Measurements from ENCODE around the gene AXIN2. TPM values are rescaled to one million over a fixed set of nuclear protein-coding genes. Genes with fewer than 3 reads are reported as not detected.

AXIN2 gene
- total RNA-seq, 4 donors from 2014 or later, result 17.6 to 87.6 (median 23.8) TPM

- Histone ChIP-seq H3K9me3 (no peaks in the 10 kb centered on the region), H3K27me3 (no peaks in the 10 kb centered on the region), H3K4me3 (no peak overlapping the region), H3K4me1 (peaks cover 0 to 6% (median 1%) of the 10 kb centered on the region in 4 donors), H3K36me3 (no peaks in the 10 kb centered on the region), H3K27ac (no peak overlapping the region)
- intact Hi-C loops (cut with DNase I; ENCODE audit: low total_unique reads) (loop anchor here (2.0 kb wide), 1 partner anchor 200 kb away; no protein-coding TSS in a partner anchor), in situ Hi-C loops (cut with MboI; ENCODE audit: low pct_ligation_motif_present in 1 of 4, low pct_unique_long_range_greater_than_20kb in 1 of 4, low sequenced_read_pairs in 3 of 4) (no loop called here)
- TF ChIP-seq, protein P1, sequence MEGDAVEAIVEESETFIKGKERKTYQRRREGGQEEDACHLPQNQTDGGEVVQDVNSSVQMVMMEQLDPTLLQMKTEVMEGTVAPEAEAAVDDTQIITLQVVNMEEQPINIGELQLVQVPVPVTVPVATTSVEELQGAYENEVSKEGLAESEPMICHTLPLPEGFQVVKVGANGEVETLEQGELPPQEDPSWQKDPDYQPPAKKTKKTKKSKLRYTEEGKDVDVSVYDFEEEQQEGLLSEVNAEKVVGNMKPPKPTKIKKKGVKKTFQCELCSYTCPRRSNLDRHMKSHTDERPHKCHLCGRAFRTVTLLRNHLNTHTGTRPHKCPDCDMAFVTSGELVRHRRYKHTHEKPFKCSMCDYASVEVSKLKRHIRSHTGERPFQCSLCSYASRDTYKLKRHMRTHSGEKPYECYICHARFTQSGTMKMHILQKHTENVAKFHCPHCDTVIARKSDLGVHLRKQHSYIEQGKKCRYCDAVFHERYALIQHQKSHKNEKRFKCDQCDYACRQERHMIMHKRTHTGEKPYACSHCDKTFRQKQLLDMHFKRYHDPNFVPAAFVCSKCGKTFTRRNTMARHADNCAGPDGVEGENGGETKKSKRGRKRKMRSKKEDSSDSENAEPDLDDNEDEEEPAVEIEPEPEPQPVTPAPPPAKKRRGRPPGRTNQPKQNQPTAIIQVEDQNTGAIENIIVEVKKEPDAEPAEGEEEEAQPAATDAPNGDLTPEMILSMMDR (IDR thresholded peaks at IDR 0.05), result no peak
- TF ChIP-seq POLR2AphosphoS5 (IDR thresholded peaks at IDR 0.05) (no peak), POLR2A (IDR thresholded peaks at IDR 0.05) (no peak), EP300 (IDR thresholded peaks at IDR 0.05; ENCODE audit: low read depth) (no peak)
- 95% methylated on average over 1 of the region's 1 CpG; no CpG with 5 or more reads in 1 of the 2 donors for WGBS, 2 donors (ENCODE audit: low coverage in 1 of 2)
- no peak for DNase-seq
Measured at GRCh38 chr17:65598746-65599145, 37.3 kb upstream of the AXIN2 start.

DNA sequence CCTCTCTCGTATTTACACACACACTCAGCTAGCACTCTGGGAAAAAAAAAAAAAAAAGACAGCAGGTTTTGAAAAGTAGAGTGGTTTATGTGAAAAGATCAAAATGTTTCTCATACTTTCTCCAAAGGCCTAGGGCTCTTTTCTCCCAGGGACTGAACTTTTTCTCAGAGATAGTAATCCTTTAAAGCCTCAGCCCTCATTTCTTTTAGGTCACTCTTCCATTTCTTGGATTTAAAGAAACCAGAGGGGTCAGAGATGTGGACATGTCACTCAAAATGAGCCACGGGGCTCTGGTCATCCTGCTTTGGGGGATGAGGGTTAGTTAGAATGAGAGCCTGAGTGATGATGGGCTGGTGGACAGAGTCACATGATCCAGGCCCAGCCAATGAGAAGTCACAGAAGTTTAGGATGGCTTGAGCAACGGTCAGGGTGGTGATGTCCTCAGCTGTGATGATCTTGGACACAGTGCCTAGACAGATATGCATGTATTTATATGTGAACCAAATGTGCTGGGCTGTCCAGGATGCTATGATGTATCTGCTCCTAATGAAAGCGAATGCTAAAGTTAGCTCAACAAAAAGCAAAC lies 33.7 kb upstream of the AXIN2 start:
- no peaks in the 10 kb centered on the region for H3K36me3 ChIP-seq
- TF ChIP-seq POLR2A (IDR thresholded peaks at IDR 0.05), result no peak
- TF ChIP-seq POLR2AphosphoS5 (IDR thresholded peaks at IDR 0.05), result no peak
- no peak for TF ChIP-seq EP300 (IDR thresholded peaks at IDR 0.05; ENCODE audit: low read depth)
- TF ChIP-seq, protein P1 (IDR thresholded peaks at IDR 0.05), result no peak
- intact Hi-C loops (cut with DNase I; ENCODE audit: low total_unique reads), result no loop called here
- in situ Hi-C loops (cut with MboI; ENCODE audit: low pct_ligation_motif_present in 1 of 4, low pct_unique_long_range_greater_than_20kb in 1 of 4, low sequenced_read_pairs in 3 of 4), result no loop called here
- no peak overlapping the region for H3K27ac ChIP-seq
- WGBS, 2 donors (ENCODE audit: low coverage in 1 of 2), result 64% methylated on average over 3 to 4 of the region's 4 CpGs
- no peaks in the 10 kb centered on the region for H3K9me3 ChIP-seq
- DNase-seq, result no peak
- no peaks in the 10 kb centered on the region for H3K27me3 ChIP-seq
- H3K4me3 ChIP-seq, result no peak overlapping the region
- peaks cover 0 to 6% (median 1%) of the 10 kb centered on the region in 4 donors for H3K4me1 ChIP-seq

GRCh38 chr17:65593855-65594845 lies 32.7 kb upstream of the AXIN2 start:
- no peak for DNase-seq
- intact Hi-C loops (cut with DNase I; ENCODE audit: low total_unique reads) (no loop called here), in situ Hi-C loops (cut with MboI; ENCODE audit: low pct_ligation_motif_present in 1 of 4, low pct_unique_long_range_greater_than_20kb in 1 of 4, low sequenced_read_pairs in 3 of 4) (no loop called here)
- Histone ChIP-seq H3K27me3 (no peaks in the 10 kb centered on the region), H3K9me3 (no peaks in the 10 kb centered on the region), H3K27ac (no peak overlapping the region), H3K4me1 (peaks cover under 1 to 10% (median 5%) of the 10 kb centered on the region in 4 donors), H3K36me3 (no peaks in the 10 kb centered on the region), H3K4me3 (no peak overlapping the region)
- WGBS, 2 donors (ENCODE audit: low coverage in 1 of 2), result 38 to 49% methylated on average over 13 to 18 of the region's 18 CpGs
- TF ChIP-seq POLR2AphosphoS5 (IDR thresholded peaks at IDR 0.05) (no peak), POLR2A (IDR thresholded peaks at IDR 0.05) (no peak), EP300 (IDR thresholded peaks at IDR 0.05; ENCODE audit: low read depth) (no peak)
- TF ChIP-seq, protein P1 (IDR thresholded peaks at IDR 0.05), result no peak
